Neural cell (in vitro differentiated cells): Measurements from ENCODE around the gene CPA2. TPM values are rescaled to one million over a fixed set of nuclear protein-coding genes. Genes with fewer than 3 reads are reported as not detected.
A peak's percentile ranks its signal among the peaks of the same experiment; 100 is the strongest.

Experiments used
- H2AFZ ChIP-seq: fragments of 200-600, 300-800 bp; sonication (generic), shearing (Covaris generic); 2 replicates; pipeline ENCODE4 v1.6.0; 2014; ENCODE audit warnings: low read depth, mild to moderate bottlenecking, antibody characterized with exemption, low read length, moderate library complexity
- H3F3A ChIP-seq: fragments of 200-600 bp; shearing (Covaris generic); 2 replicates; pipeline ENCODE4 v1.6.1; 2016; ENCODE audit warnings: mild to moderate bottlenecking, moderate library complexity, mixed read lengths, antibody characterized with exemption, low read length; ENCODE audit not compliant: insufficient read depth, poor library complexity, severe bottlenecking
- H3K27ac ChIP-seq: fragments of 200-600, 300-800 bp; sonication (generic), shearing (Covaris generic); 2 replicates; pipeline ENCODE4 v1.5.1; 2014; ENCODE audit warnings: mild to moderate bottlenecking, low read length, moderate library complexity
- H3K27me3 ChIP-seq: fragments of 300-800, 200-600 bp; sonication (generic), shearing (Covaris generic); 2 replicates; pipeline ENCODE4 v1.6.0; 2014; ENCODE audit warnings: mild to moderate bottlenecking, low read depth, low read length, moderate library complexity; ENCODE audit not compliant: insufficient read depth
- H3K36me3 ChIP-seq: fragments of 300-800, 200-600 bp; sonication (generic), shearing (Covaris generic); 2 replicates; pipeline ENCODE4 v1.5.1; 2014; ENCODE audit warnings: mild to moderate bottlenecking, antibody characterized with exemption, low read length, moderate library complexity; ENCODE audit not compliant: insufficient read depth
- H3K4me2 ChIP-seq: fragments of 300-800, 200-600 bp; sonication (generic), shearing (Covaris generic); 2 replicates; pipeline ENCODE4 v1.6.0; 2014; ENCODE audit warnings: mild to moderate bottlenecking, low read length
- H3K4me3 ChIP-seq: fragments of 300-800, 200-600 bp; sonication (generic), shearing (Covaris generic); 2 replicates; pipeline ENCODE4 v1.5.1; 2014; ENCODE audit warnings: mild to moderate bottlenecking, low read length, moderate library complexity
- H3K79me2 ChIP-seq: fragments of 200-600 bp; shearing (Covaris generic); replicated peaks from 2 replicates; pipeline ENCODE4 v1.6.0; 2014; ENCODE audit warnings: mild to moderate bottlenecking, low read length, moderate library complexity; ENCODE audit not compliant: insufficient read depth
- H3K9ac ChIP-seq: fragments of 300-800, 200-600 bp; sonication (generic), shearing (Covaris generic); 2 replicates; pipeline ENCODE4 v1.6.1; 2016; ENCODE audit warnings: mild to moderate bottlenecking, low read length, mixed read lengths
- H3K9me2 ChIP-seq: fragments of 200-600 bp; shearing (Covaris generic); 2 replicates; pipeline ENCODE4 v1.6.1; 2016; ENCODE audit warnings: mild to moderate bottlenecking, low read length, mixed read lengths; ENCODE audit not compliant: insufficient read depth
- H3K9me3 ChIP-seq: fragments of 200-600, 300-800 bp; sonication (generic), shearing (Covaris generic); 2 replicates; pipeline ENCODE4 v1.6.1; 2016; ENCODE audit warnings: mild to moderate bottlenecking, mixed run types, low read length, moderate library complexity, mixed read lengths
- H4K20me1 ChIP-seq: fragments of 200-600 bp; shearing (Covaris generic); 2 replicates; pipeline ENCODE4 v1.6.1; 2016; ENCODE audit warnings: mild to moderate bottlenecking, mixed run types; ENCODE audit not compliant: insufficient read depth
- CTCF ChIP-seq: fragments of 450-650 bp; IDR thresholded peaks from 2 replicates; pipeline ENCODE4 v1.5.1; 2014; ENCODE audit warnings: antibody characterized with exemption, mild to moderate bottlenecking, moderate library complexity; ENCODE audit not compliant: poor library complexity, severe bottlenecking
- EP300 ChIP-seq: fragments of 450-650 bp; conservative IDR thresholded peaks from 2 replicates; pipeline ENCODE4 v1.6.1; 2014; ENCODE audit warnings: antibody characterized with exemption, mild to moderate bottlenecking, moderate library complexity; ENCODE audit not compliant: poor library complexity, severe bottlenecking
- EZH2 ChIP-seq: fragments of 200-600, 300-800 bp; shearing (Covaris generic), sonication (generic); IDR thresholded peaks from 2 replicates; pipeline ENCODE4 v1.6.1; 2014; ENCODE audit warnings: antibody characterized with exemption, low read length, borderline replicate concordance, mild to moderate bottlenecking; ENCODE audit not compliant: insufficient read depth, poor library complexity, severe bottlenecking
- MXI1 ChIP-seq: fragments of 450-650 bp; conservative IDR thresholded peaks from 2 replicates; pipeline ENCODE4 v1.6.1; 2014; ENCODE audit warnings: antibody characterized with exemption, mild to moderate bottlenecking; ENCODE audit not compliant: poor library complexity, severe bottlenecking
- POLR2AphosphoS5 ChIP-seq: IDR thresholded peaks from 2 replicates; pipeline ENCODE4 v1.6.1; 2012
- RAD21 ChIP-seq: fragments of 450-650 bp; conservative IDR thresholded peaks from 2 replicates; pipeline ENCODE4 v1.6.1; 2014; ENCODE audit warnings: antibody characterized with exemption, mild to moderate bottlenecking, moderate library complexity
- REST ChIP-seq: IDR thresholded peaks from 2 replicates; pipeline ENCODE4 v1.6.1; 2012; ENCODE audit warnings: borderline replicate concordance
- SMC3 ChIP-seq: fragments of 450-650 bp; conservative IDR thresholded peaks from 2 replicates; pipeline ENCODE4 v1.6.1; 2014; ENCODE audit warnings: antibody characterized with exemption, mild to moderate bottlenecking, moderate library complexity; ENCODE audit not compliant: poor library complexity
- TAF1 ChIP-seq: IDR thresholded peaks from 2 replicates; pipeline ENCODE4 v1.6.1; 2012; ENCODE audit warnings: low read depth
- polyA plus RNA-seq: library from polyadenylated mRNA; depleted of rRNA; stranded (reverse); fragments of >200 nt; gene quantifications from 2 replicates; pipeline ENCODE4 v1.2.3, GENCODE V29; 2014

CPA2 gene
- polyA plus RNA-seq, 1 donor from 2014 or later = 0.41 TPM

GRCh38 chr7:130279906-130280305, 13.2 kb downstream of the CPA2 start:
- H3K27me3 ChIP-seq = no peaks in the 10 kb centered on the region
- H3F3A ChIP-seq = peaks cover 11% of the 10 kb centered on the region
- H3K9ac ChIP-seq = no peak overlapping the region
- no peaks in the 10 kb centered on the region for H3K79me2 ChIP-seq
- H3K4me3 ChIP-seq = no peak overlapping the region
- H3K4me2 ChIP-seq = no peak overlapping the region
- peak overlapping the region; percentile 99 for H3K27ac ChIP-seq
- no peaks in the 10 kb centered on the region for H3K9me3 ChIP-seq
- no peak overlapping the region for H2AFZ ChIP-seq
- no peaks in the 10 kb centered on the region for H3K9me2 ChIP-seq
- TF ChIP-seq MXI1 = no peak
- TF ChIP-seq REST = no peak
- TF ChIP-seq RAD21 = no peak
- TF ChIP-seq SMC3 = no peak
- no peak for TF ChIP-seq TAF1
- no peak for TF ChIP-seq POLR2AphosphoS5
- TF ChIP-seq CTCF = no peak
- no peak for TF ChIP-seq EZH2
- no peak for TF ChIP-seq EP300
- H3K36me3 ChIP-seq = no peaks in the 10 kb centered on the region
- H4K20me1 ChIP-seq = no peaks in the 10 kb centered on the region

- H3K9me2 ChIP-seq = no peaks in the 10 kb centered on the region
Measured at GRCh38 chr7:130281260-130281659, 14.6 kb downstream of the CPA2 start.

More at GRCh38 chr7:130281260-130281659, 14.6 kb downstream of the CPA2 start:
- no peaks in the 10 kb centered on the region for H3K9me3 ChIP-seq
- H3K36me3 ChIP-seq = no peaks in the 10 kb centered on the region
- no peak overlapping the region for H3K9ac ChIP-seq
- H3K4me3 ChIP-seq = no peak overlapping the region
- TF ChIP-seq EZH2 (no peak), CTCF (no peak), MXI1 (no peak), REST (no peak), SMC3 (no peak), RAD21 (no peak)
- peaks cover 11% of the 10 kb centered on the region for H3F3A ChIP-seq
- no peak overlapping the region for H3K4me2 ChIP-seq
- H2AFZ ChIP-seq = no peak overlapping the region
- no peaks in the 10 kb centered on the region for H3K27me3 ChIP-seq
- no peaks in the 10 kb centered on the region for H3K79me2 ChIP-seq
- H4K20me1 ChIP-seq = no peaks in the 10 kb centered on the region
- no peak overlapping the region for H3K27ac ChIP-seq
